T-helper 1 cell treated with Interleukin-12 subunit alpha and Interleukin-12 subunit beta and Interleukin-4 antibody, amounts not matched to agents 30 μg/mL and 1 μg/mL, for 36 hours (primary cell): ENCODE measurements around the gene CARD18.

ENCODE experiments used
- H3K27ac Mint-ChIP-seq: one replicate; pipeline ENCODE4 v1.8.0; 2021; ENCODE audit warnings: mild to moderate bottlenecking, mixed read lengths
- H3K27me3 Mint-ChIP-seq: one replicate; pipeline ENCODE4 v1.8.0; 2021; ENCODE audit warnings: low read depth, mixed read lengths
- H3K36me3 Mint-ChIP-seq: one replicate; pipeline ENCODE4 v1.8.0; 2021; ENCODE audit warnings: low read depth, mixed read lengths
- H3K4me1 Mint-ChIP-seq: one replicate; pipeline ENCODE4 v1.8.0; 2021; ENCODE audit warnings: low read depth, mixed read lengths
- H3K4me3 Mint-ChIP-seq: one replicate; pipeline ENCODE4 v1.8.0; 2021; ENCODE audit warnings: mild to moderate bottlenecking, moderate library complexity, mixed read lengths
- H3K9me3 Mint-ChIP-seq: one replicate; pipeline ENCODE4 v1.8.0; 2021; ENCODE audit warnings: mixed read lengths

The CARD18 gene, protein sequence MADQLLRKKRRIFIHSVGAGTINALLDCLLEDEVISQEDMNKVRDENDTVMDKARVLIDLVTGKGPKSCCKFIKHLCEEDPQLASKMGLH

DNA sequence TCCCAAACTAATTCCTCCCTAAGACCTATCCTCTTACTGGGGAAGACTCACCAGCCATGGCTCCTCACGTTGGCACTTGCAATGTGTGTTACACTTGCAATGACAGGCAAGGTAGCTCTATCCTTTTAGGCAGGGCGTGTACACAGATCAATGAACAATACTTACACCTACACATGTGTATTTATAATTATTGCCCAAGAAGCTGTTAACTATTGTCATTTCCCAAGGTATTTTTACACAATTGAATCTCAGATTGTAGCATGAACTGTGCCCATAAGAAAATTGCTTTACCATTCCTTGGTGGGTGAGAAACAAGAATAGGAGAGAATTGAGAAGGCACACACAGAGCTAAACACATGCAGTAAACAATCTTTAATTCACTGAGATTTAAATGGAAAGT is at the start of gene CARD18:
CARD18 (minus strand) TSS at position 101 of the 400 bp plus-strand sequence; CDS start at position 58, 43 bp downstream.
- Mint-ChIP-seq H3K4me3 (no peak within 1 kb of the TSS), H3K27ac (no peak within 1 kb of the TSS), H3K4me1 (no peaks in the 10 kb centered on the region), H3K9me3 (no peaks in the 10 kb centered on the region), H3K27me3 (peaks cover 8% of the 10 kb centered on the region), H3K36me3 (no peaks in the 10 kb centered on the region)

DNA sequence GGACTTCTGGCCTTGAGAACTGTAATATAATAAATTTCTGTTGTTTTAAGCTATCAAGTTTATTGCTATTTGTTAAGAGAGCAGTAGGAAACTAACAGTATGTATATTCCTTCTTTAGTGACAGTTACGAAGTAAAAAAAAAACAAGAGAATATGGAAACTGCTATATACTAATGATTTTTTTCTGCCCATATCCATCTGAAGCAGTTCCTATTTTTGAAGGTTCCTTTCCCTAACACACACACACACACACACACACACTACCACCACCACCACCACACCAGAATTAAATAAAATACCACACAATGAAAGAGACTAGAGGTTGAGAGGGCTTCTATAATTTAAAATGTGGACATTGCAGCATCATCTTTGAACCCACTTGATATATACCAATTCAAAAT is 44.4 kb upstream of the CARD18 start:
- Mint-ChIP-seq H3K36me3 (no peaks in the 10 kb centered on the region), H3K27me3 (peaks cover 5% of the 10 kb centered on the region), H3K27ac (no peak overlapping the region), H3K4me3 (no peak overlapping the region), H3K4me1 (no peaks in the 10 kb centered on the region), H3K9me3 (no peaks in the 10 kb centered on the region)

DNA sequence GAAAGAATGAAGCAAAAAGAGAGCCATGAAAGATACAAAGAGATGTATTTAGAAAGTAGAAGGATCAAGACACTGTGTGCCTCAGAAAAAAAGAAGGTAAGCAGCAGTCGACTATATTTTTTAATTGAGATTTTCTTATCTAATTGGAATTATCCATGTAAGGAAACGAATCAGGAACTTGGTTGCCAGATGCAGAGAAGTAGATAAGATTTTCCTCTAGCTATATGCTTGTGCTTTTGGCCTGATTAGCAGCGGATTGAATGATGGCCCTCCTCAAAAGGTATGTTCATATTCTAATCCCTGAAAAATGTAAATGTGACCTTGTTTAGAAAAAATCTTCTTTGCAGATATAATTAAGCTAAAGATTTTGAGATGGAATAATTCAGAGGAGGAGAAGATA is 43.9 kb upstream of the CARD18 start:
- no peaks in the 10 kb centered on the region for H3K36me3 Mint-ChIP-seq
- H3K4me3 Mint-ChIP-seq, result no peak overlapping the region

DNA sequence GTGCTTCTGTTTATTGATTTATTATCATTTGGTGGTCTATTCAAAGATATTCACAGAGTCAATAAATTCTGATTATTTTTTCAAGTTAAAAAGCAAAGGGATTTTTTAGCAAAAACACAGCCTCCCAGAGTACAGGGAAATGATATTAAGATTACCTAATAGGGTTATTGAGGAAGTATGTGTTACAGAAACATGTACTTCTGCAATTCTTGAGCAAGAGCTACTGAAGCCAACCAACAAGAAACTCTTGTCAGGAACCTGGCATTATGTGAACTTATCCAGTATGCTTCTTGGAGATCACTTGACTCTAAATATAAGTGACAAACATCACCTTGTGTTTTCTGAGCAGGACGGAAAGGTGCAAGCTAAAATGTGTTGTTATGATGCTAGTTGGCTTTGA is 42.0 kb upstream of the CARD18 start:
- Mint-ChIP-seq H3K4me3 (no peak overlapping the region), H3K27me3 (peaks cover 5% of the 10 kb centered on the region), H3K27ac (no peak overlapping the region), H3K9me3 (no peaks in the 10 kb centered on the region), H3K4me1 (no peaks in the 10 kb centered on the region), H3K36me3 (no peaks in the 10 kb centered on the region)

More for the DNA sequence above, 43.9 kb upstream of the CARD18 start:
- H3K27me3 Mint-ChIP-seq, result peaks cover 5% of the 10 kb centered on the region
- H3K27ac Mint-ChIP-seq, result no peak overlapping the region
- H3K4me1 Mint-ChIP-seq, result no peaks in the 10 kb centered on the region
- H3K9me3 Mint-ChIP-seq, result no peaks in the 10 kb centered on the region

DNA sequence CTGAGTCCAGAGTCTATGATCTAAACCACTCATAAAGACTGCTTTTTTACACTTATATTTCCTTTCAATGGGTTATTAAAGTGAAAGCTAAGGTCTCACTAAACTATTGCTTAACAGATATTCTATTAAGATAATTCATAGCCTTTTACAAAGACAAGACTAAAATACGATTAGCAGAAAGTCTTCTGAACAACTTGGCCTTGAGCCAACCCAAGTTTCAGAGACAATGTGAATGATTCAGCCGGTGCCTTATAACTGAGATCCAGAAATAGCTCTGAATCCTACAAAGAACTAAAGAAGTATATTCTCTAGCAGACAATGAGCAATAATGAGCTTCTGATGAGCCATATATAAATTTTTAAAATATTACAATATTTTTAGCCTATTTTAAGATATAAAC is 41.5 kb upstream of the CARD18 start:
- no peaks in the 10 kb centered on the region for H3K36me3 Mint-ChIP-seq
- H3K4me1 Mint-ChIP-seq, result no peaks in the 10 kb centered on the region
- H3K4me3 Mint-ChIP-seq, result no peak overlapping the region
- no peaks in the 10 kb centered on the region for H3K9me3 Mint-ChIP-seq
- H3K27me3 Mint-ChIP-seq, result peaks cover 5% of the 10 kb centered on the region
- no peak overlapping the region for H3K27ac Mint-ChIP-seq

DNA sequence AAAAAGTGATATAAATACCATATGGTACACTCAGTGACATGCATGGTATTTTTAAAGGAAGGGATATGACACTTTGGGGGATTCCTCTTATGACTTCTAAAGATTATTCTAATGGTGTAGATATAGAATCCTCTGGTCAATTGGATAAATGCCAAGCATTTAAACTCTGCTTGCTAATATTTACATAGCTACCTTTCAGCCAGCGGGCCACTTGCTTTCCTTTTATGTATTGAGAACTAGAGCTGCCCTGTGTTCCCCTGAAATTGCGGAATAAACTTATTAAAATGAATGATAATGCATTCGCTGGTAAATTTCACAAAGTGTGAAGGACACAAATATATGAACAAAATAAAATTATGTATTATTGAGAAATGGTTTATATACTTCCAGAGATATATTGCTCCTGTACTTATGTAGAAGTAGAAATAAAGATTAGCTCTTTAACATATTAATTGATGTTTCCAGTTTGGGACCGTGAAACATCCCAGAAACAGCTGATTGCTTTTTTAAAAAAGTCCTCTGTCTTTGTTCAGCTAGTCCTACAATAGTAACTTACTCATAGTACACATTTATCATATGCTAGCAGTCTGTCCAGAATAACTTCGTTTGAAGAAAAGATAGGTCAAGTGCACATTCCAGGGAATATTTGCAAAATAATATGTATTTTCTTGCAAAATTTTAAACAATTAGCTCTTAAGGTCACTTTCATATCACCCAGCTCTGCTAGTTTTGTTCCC is 40.1 kb upstream of the CARD18 start:
- no peak overlapping the region for H3K27ac Mint-ChIP-seq
- no peaks in the 10 kb centered on the region for H3K4me1 Mint-ChIP-seq
- H3K4me3 Mint-ChIP-seq, result no peak overlapping the region
- H3K27me3 Mint-ChIP-seq, result peaks cover 5% of the 10 kb centered on the region
- H3K36me3 Mint-ChIP-seq, result no peaks in the 10 kb centered on the region
- H3K9me3 Mint-ChIP-seq, result no peaks in the 10 kb centered on the region

DNA sequence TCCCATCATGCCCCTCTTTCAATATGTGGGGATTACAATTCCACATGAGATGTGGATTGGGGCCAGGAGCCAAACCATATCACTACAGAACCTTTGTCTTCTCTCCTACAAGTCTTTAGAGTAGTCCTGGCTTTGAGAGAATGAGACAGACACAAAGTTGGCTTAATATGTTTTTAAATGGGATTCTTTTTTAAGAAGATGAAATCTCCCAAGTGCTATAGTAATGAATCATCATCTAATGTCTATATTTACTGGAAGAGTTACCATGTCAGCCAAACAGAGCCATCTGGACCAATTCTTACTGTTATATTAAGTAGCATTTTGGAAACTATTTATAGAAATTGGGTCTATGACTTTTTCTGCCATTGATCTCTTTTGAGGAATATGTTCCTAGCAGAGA is 38.1 kb upstream of the CARD18 start:
- H3K36me3 Mint-ChIP-seq, result no peaks in the 10 kb centered on the region
- no peak overlapping the region for H3K27ac Mint-ChIP-seq
- no peak overlapping the region for H3K4me3 Mint-ChIP-seq
- H3K27me3 Mint-ChIP-seq, result peaks cover 5% of the 10 kb centered on the region
- no peaks in the 10 kb centered on the region for H3K9me3 Mint-ChIP-seq
- H3K4me1 Mint-ChIP-seq, result no peaks in the 10 kb centered on the region

DNA sequence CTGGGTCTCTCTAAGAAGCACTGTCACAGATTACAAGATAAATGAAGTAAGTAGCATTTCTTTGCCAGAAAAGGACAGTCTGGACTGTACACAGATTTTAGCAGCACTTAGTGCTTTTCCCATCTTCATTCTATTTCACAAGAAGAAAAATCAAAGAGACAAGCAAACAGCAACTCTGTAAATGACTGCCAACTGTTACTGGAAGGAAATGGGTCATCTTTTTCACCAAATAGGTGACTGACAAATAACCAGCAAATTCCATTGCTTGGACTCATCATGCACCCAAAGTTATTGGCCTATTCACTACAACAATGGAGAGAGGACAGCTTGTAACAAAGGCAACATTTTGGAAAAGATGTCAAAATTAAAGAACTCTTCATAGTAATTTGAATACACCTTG is 28.9 kb upstream of the CARD18 start:
- no peak overlapping the region for H3K4me3 Mint-ChIP-seq
- no peak overlapping the region for H3K27ac Mint-ChIP-seq
- H3K9me3 Mint-ChIP-seq, result no peaks in the 10 kb centered on the region

DNA sequence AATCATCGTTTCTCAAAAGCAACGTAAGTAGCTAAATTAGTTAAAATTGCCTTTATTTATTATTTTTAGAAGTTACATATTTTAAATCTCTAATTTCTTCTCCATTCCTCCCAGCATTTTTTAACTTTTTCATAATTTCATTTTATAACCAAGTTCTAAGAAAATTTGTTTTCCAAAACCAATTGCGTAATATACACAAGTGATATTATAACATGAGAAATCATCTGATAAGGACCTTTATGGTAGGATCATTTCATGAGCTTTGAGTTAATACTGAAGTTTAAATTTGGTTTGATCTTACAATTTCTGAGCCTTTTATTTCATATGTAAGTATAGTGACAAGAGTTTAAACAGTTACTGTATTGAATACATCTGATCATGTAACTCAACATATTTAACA is 27.7 kb upstream of the CARD18 start:
- H3K9me3 Mint-ChIP-seq, result no peaks in the 10 kb centered on the region
- H3K36me3 Mint-ChIP-seq, result no peaks in the 10 kb centered on the region
- H3K27me3 Mint-ChIP-seq, result no peaks in the 10 kb centered on the region
- no peak overlapping the region for H3K27ac Mint-ChIP-seq
- no peak overlapping the region for H3K4me3 Mint-ChIP-seq
- H3K4me1 Mint-ChIP-seq, result no peaks in the 10 kb centered on the region

More for the DNA sequence above, 28.9 kb upstream of the CARD18 start:
- H3K27me3 Mint-ChIP-seq, result no peaks in the 10 kb centered on the region
- no peaks in the 10 kb centered on the region for H3K36me3 Mint-ChIP-seq
- no peaks in the 10 kb centered on the region for H3K4me1 Mint-ChIP-seq

DNA sequence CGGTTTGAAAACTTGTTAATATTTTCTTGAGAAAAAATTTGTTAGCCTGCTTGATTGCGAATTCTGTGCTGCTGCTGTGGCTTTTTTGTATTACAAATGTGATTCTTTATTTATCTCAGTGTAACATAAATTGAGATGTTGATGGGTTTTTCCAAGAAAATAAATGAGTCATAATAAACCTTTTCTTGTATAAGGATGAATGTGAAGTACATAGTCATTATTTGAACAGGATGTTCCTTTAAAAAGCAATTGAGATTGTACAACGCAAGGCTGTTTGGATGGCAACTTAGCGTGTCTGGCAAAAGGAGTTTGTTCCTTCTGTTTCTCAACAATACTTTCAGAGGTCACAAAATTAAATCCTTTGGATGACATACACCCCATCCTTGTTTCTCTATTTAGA is 24.6 kb upstream of the CARD18 start:
- Mint-ChIP-seq H3K9me3 (no peaks in the 10 kb centered on the region), H3K4me1 (no peaks in the 10 kb centered on the region), H3K27me3 (no peaks in the 10 kb centered on the region), H3K27ac (no peak overlapping the region), H3K4me3 (no peak overlapping the region), H3K36me3 (no peaks in the 10 kb centered on the region)

DNA sequence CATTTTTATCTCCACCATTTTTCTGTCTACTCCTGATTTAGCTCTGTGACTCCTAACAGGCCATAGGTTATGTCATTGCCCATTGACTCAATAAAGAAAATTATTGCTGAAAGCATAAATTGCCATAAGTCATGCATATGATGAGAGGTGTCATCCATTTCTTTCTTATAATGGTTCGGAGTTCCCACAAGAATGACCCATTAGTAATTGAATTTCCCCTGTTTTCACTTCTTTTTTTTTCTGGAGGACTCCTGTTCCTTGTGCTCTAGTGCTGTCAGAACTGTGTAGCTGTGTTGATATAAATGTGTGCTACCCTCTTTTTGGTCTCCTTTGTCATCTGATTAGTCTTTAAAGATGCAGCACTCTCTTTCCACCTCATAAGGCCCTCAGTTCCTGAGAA is 22.9 kb upstream of the CARD18 start:
- H3K4me1 Mint-ChIP-seq, result no peaks in the 10 kb centered on the region
- H3K9me3 Mint-ChIP-seq, result no peaks in the 10 kb centered on the region
- H3K27ac Mint-ChIP-seq, result no peak overlapping the region
- H3K36me3 Mint-ChIP-seq, result no peaks in the 10 kb centered on the region
- no peaks in the 10 kb centered on the region for H3K27me3 Mint-ChIP-seq
- no peak overlapping the region for H3K4me3 Mint-ChIP-seq

DNA sequence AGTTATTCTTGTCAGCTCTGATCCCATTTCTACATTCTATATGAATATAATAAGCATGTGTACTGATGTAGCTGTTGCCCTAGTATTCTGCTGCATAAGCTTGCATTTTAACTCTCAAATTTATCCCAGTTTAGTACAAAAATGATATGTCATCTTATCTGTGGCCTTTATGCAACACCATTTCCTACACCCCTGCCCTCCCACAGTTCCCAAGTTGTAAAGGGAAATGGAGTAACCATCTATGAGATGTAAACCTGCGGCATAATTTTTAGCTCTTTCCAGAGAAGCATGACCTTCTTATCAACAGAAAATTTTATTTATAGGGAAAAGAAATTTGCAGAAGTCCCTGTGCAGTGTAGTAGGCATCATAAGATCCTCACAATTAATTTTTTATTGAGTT is 18.9 kb upstream of the CARD18 start:
- no peak overlapping the region for H3K27ac Mint-ChIP-seq

DNA sequence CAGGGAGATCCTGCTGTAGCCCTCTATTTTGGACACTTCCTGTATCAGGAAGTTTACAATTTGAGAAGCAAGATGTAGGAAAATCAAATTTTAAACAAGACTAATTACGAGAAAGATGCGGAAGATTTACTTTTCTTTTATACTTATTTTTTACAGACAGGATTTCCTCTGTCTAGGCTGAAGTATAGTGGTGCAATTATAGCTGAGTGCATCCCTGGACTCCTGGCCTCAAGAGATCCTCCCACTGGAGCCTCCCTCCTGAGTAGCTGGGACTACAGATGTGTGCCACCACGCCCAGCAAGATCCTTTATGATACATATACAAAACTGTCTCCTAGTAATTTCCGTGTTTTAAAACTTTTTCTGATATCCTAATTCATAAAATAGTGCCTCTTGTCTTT is 17.2 kb upstream of the CARD18 start:
- Mint-ChIP-seq H3K36me3 (no peaks in the 10 kb centered on the region), H3K27me3 (no peaks in the 10 kb centered on the region), H3K4me3 (no peak overlapping the region), H3K4me1 (no peaks in the 10 kb centered on the region), H3K9me3 (no peaks in the 10 kb centered on the region), H3K27ac (no peak overlapping the region)

More for the DNA sequence above, 18.9 kb upstream of the CARD18 start:
- Mint-ChIP-seq H3K27me3 (no peaks in the 10 kb centered on the region), H3K4me1 (no peaks in the 10 kb centered on the region), H3K4me3 (no peak overlapping the region), H3K9me3 (no peaks in the 10 kb centered on the region), H3K36me3 (no peaks in the 10 kb centered on the region)

DNA sequence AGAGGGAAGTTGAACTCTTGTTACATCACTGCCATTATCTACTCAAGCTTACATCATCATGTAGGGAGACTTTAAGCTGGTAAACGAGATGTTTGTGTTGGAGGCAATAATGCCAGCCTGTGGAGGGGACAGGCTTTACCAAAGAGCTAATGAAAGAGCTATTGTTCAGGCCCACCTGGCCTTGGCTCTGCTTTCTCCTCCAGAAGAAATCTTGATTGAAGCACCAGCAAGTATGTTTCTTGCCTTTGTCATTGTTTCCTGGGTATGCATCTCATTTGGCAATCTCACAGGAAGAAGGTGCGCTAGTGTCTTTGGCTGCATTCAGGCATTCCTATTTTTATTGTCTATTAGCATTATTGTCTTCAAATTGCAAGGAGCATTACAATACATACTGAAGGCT is 16.7 kb upstream of the CARD18 start:
- Mint-ChIP-seq H3K27me3 (no peaks in the 10 kb centered on the region), H3K4me3 (no peak overlapping the region), H3K4me1 (no peaks in the 10 kb centered on the region), H3K36me3 (no peaks in the 10 kb centered on the region), H3K9me3 (no peaks in the 10 kb centered on the region), H3K27ac (no peak overlapping the region)

DNA sequence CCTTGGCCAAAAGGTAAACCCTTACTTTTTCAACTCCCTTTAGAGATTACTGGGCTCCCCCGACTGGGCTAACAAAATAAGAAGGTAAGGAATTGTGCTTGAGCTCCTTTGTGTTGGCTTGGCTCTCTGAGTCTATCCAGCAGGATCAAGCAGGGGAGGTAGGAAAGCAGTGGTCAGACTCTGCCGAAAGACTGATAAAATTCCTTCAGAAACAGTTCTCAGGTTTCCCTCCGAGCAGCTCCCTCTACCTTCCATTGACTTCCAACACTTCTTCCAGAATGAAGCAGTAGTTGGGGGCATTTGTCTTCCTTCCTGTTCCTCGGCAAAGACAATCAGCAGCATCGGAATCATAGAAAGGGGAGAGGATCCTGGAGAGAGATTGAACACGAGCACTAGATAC is 16.1 kb upstream of the CARD18 start:
- Mint-ChIP-seq H3K36me3 (no peaks in the 10 kb centered on the region), H3K27ac (no peak overlapping the region), H3K9me3 (no peaks in the 10 kb centered on the region), H3K4me3 (no peak overlapping the region), H3K4me1 (no peaks in the 10 kb centered on the region), H3K27me3 (no peaks in the 10 kb centered on the region)
